IPS-15b (cell line): ENCODE data around the gene MTSS2.

Experiments
- H3K27me3 ChIP-seq: one replicate; pipeline ENCODE4 v1.6.1; 2013; ENCODE audit warnings: low read length; ENCODE audit not compliant: control insufficient read depth, insufficient read depth
- H3K36me3 ChIP-seq: one replicate; pipeline ENCODE4 v1.6.1; 2013; ENCODE audit warnings: low read length; ENCODE audit not compliant: control insufficient read depth, insufficient read depth
- H3K4me1 ChIP-seq: one replicate; pipeline ENCODE4 v1.6.1; 2013; ENCODE audit warnings: mild to moderate bottlenecking, low read length; ENCODE audit not compliant: control insufficient read depth, insufficient read depth
- H3K4me3 ChIP-seq: one replicate; pipeline ENCODE4 v1.5.1; 2013; ENCODE audit warnings: low read depth, low read length
- H3K9ac ChIP-seq: one replicate; pipeline ENCODE4 v1.6.1; 2013; ENCODE audit warnings: low read depth, mild to moderate bottlenecking, low read length
- H3K9me3 ChIP-seq: one replicate; pipeline ENCODE4 v1.6.1; 2013; ENCODE audit warnings: mild to moderate bottlenecking, low read length; ENCODE audit not compliant: control insufficient read depth, insufficient read depth

Gene MTSS2

DNA sequence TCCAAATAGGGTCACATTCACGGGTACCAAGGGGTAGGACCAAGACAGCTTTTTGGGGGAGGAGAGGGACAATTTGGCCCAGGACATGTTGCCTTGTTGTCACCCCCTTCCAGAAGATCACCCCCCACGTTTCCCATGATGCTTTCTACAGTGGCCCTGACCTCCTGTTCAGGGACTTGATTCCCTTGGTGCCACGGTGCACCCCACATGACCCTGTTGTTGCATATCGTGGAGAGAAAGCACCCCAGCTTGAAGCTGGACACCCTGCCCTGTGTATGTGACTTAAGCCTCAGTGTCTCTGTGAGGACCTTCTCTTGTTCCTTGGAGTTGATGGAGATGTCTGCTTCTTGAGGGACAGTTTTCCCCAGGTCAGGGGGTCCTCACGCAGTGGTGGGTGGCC, 26.9 kb downstream of the MTSS2 start:
- peaks cover 3% of the 10 kb centered on the region for H3K4me1 ChIP-seq
- no peak overlapping the region for H3K9ac ChIP-seq
- H3K36me3 ChIP-seq: peaks cover 11% of the 10 kb centered on the region
- no peaks in the 10 kb centered on the region for H3K27me3 ChIP-seq
- no peak overlapping the region for H3K4me3 ChIP-seq
- no peaks in the 10 kb centered on the region for H3K9me3 ChIP-seq

GRCh38 chr16:70657956-70658355, 27.9 kb downstream of the MTSS2 start:
- Histone ChIP-seq H3K4me1 (peaks cover 4% of the 10 kb centered on the region), H3K9ac (no peak overlapping the region), H3K9me3 (no peaks in the 10 kb centered on the region), H3K36me3 (peaks cover 5% of the 10 kb centered on the region), H3K27me3 (no peaks in the 10 kb centered on the region), H3K4me3 (no peak overlapping the region)

DNA sequence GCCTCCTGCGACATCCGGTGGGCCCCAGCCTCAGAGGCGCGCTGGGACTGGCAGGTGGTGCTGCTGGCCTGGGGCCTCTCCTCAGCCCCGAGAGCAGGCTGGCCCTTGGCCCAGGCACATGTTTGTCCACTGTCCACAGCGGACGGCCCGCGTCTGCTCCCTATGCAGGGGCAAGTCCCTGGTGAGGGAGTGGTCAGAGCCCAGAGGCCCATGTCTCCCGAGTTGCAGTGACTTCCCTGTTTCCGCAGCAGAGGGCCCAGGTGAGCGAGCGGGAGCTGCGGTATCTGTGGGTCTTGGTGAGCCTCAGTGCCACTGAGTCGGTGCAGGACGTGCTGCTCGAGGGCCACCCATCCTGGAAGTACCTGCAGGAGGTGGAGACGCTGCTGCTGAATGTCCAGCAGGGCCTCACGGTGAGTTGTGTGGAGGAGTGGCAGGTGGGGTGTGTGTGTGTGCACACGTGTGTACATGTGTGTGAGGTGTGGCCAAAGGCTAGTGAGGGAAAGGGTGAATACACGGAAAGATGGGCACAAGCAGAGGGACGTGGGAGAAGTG, 29.1 kb downstream of the MTSS2 start:
- Histone ChIP-seq H3K4me3 (no peak overlapping the region), H3K36me3 (peaks cover 5% of the 10 kb centered on the region), H3K9me3 (no peaks in the 10 kb centered on the region), H3K9ac (no peak overlapping the region), H3K4me1 (peaks cover 4% of the 10 kb centered on the region), H3K27me3 (no peaks in the 10 kb centered on the region)

- no peaks in the 10 kb centered on the region for H3K27me3 ChIP-seq
- H3K36me3 ChIP-seq: peaks cover 5% of the 10 kb centered on the region
- no peaks in the 10 kb centered on the region for H3K9me3 ChIP-seq
- H3K4me3 ChIP-seq: no peak overlapping the region
- peaks cover 8% of the 10 kb centered on the region for H3K4me1 ChIP-seq
- H3K9ac ChIP-seq: no peak overlapping the region
These were observed 29.7 kb downstream of the MTSS2 start for GRCh38 chr16:70656065-70656711.

DNA sequence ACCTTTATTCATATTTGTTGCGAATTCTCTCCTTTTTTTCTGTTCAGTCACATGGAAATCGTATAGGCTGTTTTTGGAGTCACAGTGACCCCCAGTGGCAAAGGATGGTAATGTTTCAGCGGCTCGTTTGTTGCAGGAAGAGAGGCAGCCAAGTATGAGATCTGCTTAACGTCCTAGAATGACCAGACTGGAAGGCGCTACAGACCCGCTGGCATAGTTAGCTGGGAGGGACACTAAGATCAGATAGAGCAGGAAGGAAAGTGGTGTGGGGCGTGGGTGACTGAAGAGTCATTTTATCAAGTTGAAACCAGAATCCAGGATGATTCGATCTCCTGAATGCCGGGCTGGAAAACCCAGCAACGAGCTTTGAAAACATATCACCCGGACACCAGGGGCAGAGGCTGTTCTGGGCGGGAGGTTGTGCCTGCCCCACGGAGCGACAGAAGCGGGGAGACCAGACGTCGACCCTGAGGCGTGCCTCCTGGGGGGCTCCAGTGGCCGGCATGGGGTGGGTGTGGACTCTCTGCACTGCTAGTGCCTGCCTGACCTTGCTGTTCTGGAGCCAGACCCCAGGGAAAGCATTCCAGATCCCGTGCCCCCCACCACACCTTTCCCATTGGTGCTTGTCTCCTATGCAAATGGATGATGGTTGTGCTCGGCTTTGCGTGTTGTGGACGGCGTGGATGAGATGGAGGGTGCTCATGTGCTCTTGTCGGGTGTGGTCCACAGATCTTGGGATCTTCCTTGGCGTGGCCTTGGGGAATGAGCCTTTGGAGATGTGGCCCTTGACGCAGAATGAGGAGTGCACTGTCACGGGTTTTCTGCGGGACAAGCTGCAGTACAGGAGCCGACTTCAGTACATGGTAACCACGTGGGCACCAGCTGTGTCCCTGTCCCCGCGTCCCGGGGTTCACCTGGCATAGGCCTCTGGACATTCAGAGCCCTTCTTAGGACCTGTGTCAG, 31.8 kb downstream of the MTSS2 start:
- Histone ChIP-seq H3K27me3 (no peaks in the 10 kb centered on the region), H3K9me3 (no peaks in the 10 kb centered on the region), H3K4me3 (no peak overlapping the region), H3K4me1 (peaks cover 9% of the 10 kb centered on the region), H3K36me3 (peaks cover 5% of the 10 kb centered on the region), H3K9ac (no peak overlapping the region)

DNA sequence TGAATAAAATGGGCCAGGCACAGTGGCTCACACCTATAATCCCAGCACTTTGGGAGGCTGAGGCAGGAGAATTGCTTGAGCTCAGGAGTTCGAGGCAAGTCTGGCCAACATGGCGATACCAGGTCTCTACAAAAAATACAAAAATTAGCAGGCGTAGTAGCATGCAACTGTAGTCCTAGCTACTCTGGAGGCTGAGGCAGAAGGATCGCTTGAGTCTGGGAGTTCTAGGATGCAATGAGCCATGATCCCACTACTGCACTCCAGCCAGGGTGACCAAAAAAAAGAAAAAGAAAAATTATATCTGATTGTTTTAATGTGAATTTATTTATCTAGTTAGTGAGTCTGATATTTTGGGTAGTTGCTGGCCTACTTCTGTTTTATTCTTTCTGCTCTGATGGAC, 32.4 kb downstream of the MTSS2 start:
- peaks cover 9% of the 10 kb centered on the region for H3K4me1 ChIP-seq
- H3K4me3 ChIP-seq: no peak overlapping the region
- H3K9ac ChIP-seq: no peak overlapping the region
- H3K27me3 ChIP-seq: no peaks in the 10 kb centered on the region
- H3K36me3 ChIP-seq: peaks cover 5% of the 10 kb centered on the region
- peaks cover 3% of the 10 kb centered on the region for H3K9me3 ChIP-seq

- peaks cover 3% of the 10 kb centered on the region for H3K9me3 ChIP-seq
- H3K27me3 ChIP-seq: no peaks in the 10 kb centered on the region
- H3K4me1 ChIP-seq: peaks cover 9% of the 10 kb centered on the region
- H3K9ac ChIP-seq: no peak overlapping the region
- H3K4me3 ChIP-seq: no peak overlapping the region
- H3K36me3 ChIP-seq: peaks cover 9% of the 10 kb centered on the region
These were observed 33.5 kb downstream of the MTSS2 start for GRCh38 chr16:70652322-70652721.

DNA sequence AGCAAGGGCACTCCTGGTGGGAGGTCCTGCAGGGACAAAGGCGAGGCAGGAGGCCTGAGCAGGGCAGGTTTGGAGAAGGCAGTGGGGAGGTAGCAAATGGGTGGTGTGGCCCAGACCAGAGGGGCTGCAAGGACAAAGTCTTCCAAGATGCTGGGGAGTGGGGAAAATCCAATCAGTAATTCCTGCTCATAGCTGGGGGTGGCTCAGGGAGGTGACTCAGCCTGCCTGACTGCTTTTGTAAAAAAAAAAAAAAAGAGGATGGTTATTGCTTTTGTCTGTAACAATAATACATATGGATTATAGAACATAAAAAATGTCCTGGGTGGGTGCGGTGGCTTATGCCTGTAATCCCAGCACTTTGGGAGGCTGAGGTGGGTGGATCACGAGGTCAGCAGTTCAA, 34.3 kb downstream of the MTSS2 start:
- Histone ChIP-seq H3K9ac (no peak overlapping the region), H3K9me3 (peaks cover 3% of the 10 kb centered on the region)

DNA sequence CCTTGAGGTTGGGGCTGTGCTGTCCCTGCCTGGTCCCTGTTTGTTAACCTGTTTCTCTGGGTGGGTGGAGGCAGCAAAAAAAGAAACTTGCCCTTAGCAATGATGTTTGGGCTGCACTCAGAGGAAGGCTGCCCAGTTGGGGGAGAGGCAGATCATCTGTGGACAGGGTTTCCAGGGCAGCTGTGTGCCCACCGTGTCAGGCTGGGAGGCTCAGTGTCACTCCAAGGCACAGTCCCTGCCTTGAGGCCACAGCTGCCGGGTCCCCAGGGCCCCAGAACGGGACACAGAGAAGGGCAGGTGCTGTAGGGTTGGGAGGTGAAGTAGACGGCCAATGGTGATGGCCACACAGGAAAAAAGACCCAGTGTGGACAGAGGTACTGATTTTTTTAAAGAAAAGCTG, 35.6 kb downstream of the MTSS2 start:
- peaks cover 3% of the 10 kb centered on the region for H3K9me3 ChIP-seq
- no peak overlapping the region for H3K4me3 ChIP-seq
- no peaks in the 10 kb centered on the region for H3K27me3 ChIP-seq

More for the DNA sequence above, 34.3 kb downstream of the MTSS2 start:
- peaks cover 9% of the 10 kb centered on the region for H3K36me3 ChIP-seq
- H3K27me3 ChIP-seq: no peaks in the 10 kb centered on the region
- H3K4me1 ChIP-seq: peaks cover 9% of the 10 kb centered on the region
- no peak overlapping the region for H3K4me3 ChIP-seq

GRCh38 chr16:70649300-70649699, 36.6 kb downstream of the MTSS2 start:
- Histone ChIP-seq H3K9me3 (peaks cover 3% of the 10 kb centered on the region), H3K4me3 (no peak overlapping the region), H3K9ac (no peak overlapping the region), H3K27me3 (no peaks in the 10 kb centered on the region), H3K4me1 (peaks cover 9% of the 10 kb centered on the region), H3K36me3 (peaks cover 5% of the 10 kb centered on the region)

More for the DNA sequence above, 35.6 kb downstream of the MTSS2 start:
- Histone ChIP-seq H3K9ac (no peak overlapping the region), H3K4me1 (peaks cover 9% of the 10 kb centered on the region), H3K36me3 (peaks cover 5% of the 10 kb centered on the region)

DNA sequence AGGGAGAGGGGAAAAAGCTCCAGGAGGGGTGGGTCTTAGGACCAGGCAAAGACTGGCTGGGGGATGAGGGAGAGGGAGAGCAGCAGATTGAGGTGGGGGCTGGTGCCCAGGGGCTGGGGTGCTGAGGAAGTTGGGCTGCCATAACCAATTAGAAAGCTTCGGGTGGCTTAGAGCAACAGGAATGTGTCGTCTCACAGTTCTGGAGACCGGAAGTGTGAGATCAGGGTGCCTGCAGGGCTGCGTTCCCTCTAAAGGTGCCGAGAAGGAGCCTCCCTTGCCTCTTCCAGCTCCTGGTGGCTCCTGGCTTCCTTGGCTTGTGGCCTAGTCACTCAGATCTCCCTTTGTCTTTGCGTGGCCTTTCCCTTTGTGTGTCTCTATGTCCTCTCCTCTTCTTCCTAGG, 37.2 kb downstream of the MTSS2 start:
- Histone ChIP-seq H3K9me3 (peaks cover 3% of the 10 kb centered on the region), H3K36me3 (peaks cover 5% of the 10 kb centered on the region), H3K4me3 (no peak overlapping the region), H3K27me3 (no peaks in the 10 kb centered on the region), H3K4me1 (peaks cover 4% of the 10 kb centered on the region), H3K9ac (no peak overlapping the region)
